Neural cell (in vitro differentiated cells): ENCODE measurements around the gene ZCWPW1. TPM values are rescaled to one million over a fixed set of nuclear protein-coding genes. Genes with fewer than 3 reads are reported as not detected.

Experiments used
- H2AFZ ChIP-seq: fragments of 200-600, 300-800 bp; sonication (generic), shearing (Covaris generic); 2 replicates; pipeline ENCODE4 v1.6.0; 2014; ENCODE audit warnings: low read depth, mild to moderate bottlenecking, antibody characterized with exemption, low read length, moderate library complexity
- H3F3A ChIP-seq: fragments of 200-600 bp; shearing (Covaris generic); 2 replicates; pipeline ENCODE4 v1.6.1; 2016; ENCODE audit warnings: mild to moderate bottlenecking, moderate library complexity, mixed read lengths, antibody characterized with exemption, low read length; ENCODE audit not compliant: insufficient read depth, poor library complexity, severe bottlenecking
- H3K27ac ChIP-seq: fragments of 200-600, 300-800 bp; sonication (generic), shearing (Covaris generic); 2 replicates; pipeline ENCODE4 v1.5.1; 2014; ENCODE audit warnings: mild to moderate bottlenecking, low read length, moderate library complexity
- H3K27me3 ChIP-seq: fragments of 300-800, 200-600 bp; sonication (generic), shearing (Covaris generic); 2 replicates; pipeline ENCODE4 v1.6.0; 2014; ENCODE audit warnings: mild to moderate bottlenecking, low read depth, low read length, moderate library complexity; ENCODE audit not compliant: insufficient read depth
- H3K36me3 ChIP-seq: fragments of 300-800, 200-600 bp; sonication (generic), shearing (Covaris generic); 2 replicates; pipeline ENCODE4 v1.5.1; 2014; ENCODE audit warnings: mild to moderate bottlenecking, antibody characterized with exemption, low read length, moderate library complexity; ENCODE audit not compliant: insufficient read depth
- H3K4me2 ChIP-seq: fragments of 300-800, 200-600 bp; sonication (generic), shearing (Covaris generic); 2 replicates; pipeline ENCODE4 v1.6.0; 2014; ENCODE audit warnings: mild to moderate bottlenecking, low read length
- H3K4me3 ChIP-seq: fragments of 300-800, 200-600 bp; sonication (generic), shearing (Covaris generic); 2 replicates; pipeline ENCODE4 v1.5.1; 2014; ENCODE audit warnings: mild to moderate bottlenecking, low read length, moderate library complexity
- H3K79me2 ChIP-seq: fragments of 200-600 bp; shearing (Covaris generic); replicated peaks from 2 replicates; pipeline ENCODE4 v1.6.0; 2014; ENCODE audit warnings: mild to moderate bottlenecking, low read length, moderate library complexity; ENCODE audit not compliant: insufficient read depth
- H3K9ac ChIP-seq: fragments of 300-800, 200-600 bp; sonication (generic), shearing (Covaris generic); 2 replicates; pipeline ENCODE4 v1.6.1; 2016; ENCODE audit warnings: mild to moderate bottlenecking, low read length, mixed read lengths
- H3K9me2 ChIP-seq: fragments of 200-600 bp; shearing (Covaris generic); 2 replicates; pipeline ENCODE4 v1.6.1; 2016; ENCODE audit warnings: mild to moderate bottlenecking, low read length, mixed read lengths; ENCODE audit not compliant: insufficient read depth
- H3K9me3 ChIP-seq: fragments of 200-600, 300-800 bp; sonication (generic), shearing (Covaris generic); 2 replicates; pipeline ENCODE4 v1.6.1; 2016; ENCODE audit warnings: mild to moderate bottlenecking, mixed run types, low read length, moderate library complexity, mixed read lengths
- H4K20me1 ChIP-seq: fragments of 200-600 bp; shearing (Covaris generic); 2 replicates; pipeline ENCODE4 v1.6.1; 2016; ENCODE audit warnings: mild to moderate bottlenecking, mixed run types; ENCODE audit not compliant: insufficient read depth
- EP300 ChIP-seq: fragments of 450-650 bp; conservative IDR thresholded peaks from 2 replicates; pipeline ENCODE4 v1.6.1; 2014; ENCODE audit warnings: antibody characterized with exemption, mild to moderate bottlenecking, moderate library complexity; ENCODE audit not compliant: poor library complexity, severe bottlenecking
- EZH2 ChIP-seq: fragments of 200-600, 300-800 bp; shearing (Covaris generic), sonication (generic); IDR thresholded peaks from 2 replicates; pipeline ENCODE4 v1.6.1; 2014; ENCODE audit warnings: antibody characterized with exemption, low read length, borderline replicate concordance, mild to moderate bottlenecking; ENCODE audit not compliant: insufficient read depth, poor library complexity, severe bottlenecking
- MXI1 ChIP-seq: fragments of 450-650 bp; conservative IDR thresholded peaks from 2 replicates; pipeline ENCODE4 v1.6.1; 2014; ENCODE audit warnings: antibody characterized with exemption, mild to moderate bottlenecking; ENCODE audit not compliant: poor library complexity, severe bottlenecking
- POLR2AphosphoS5 ChIP-seq: IDR thresholded peaks from 2 replicates; pipeline ENCODE4 v1.6.1; 2012
- RAD21 ChIP-seq: fragments of 450-650 bp; conservative IDR thresholded peaks from 2 replicates; pipeline ENCODE4 v1.6.1; 2014; ENCODE audit warnings: antibody characterized with exemption, mild to moderate bottlenecking, moderate library complexity
- SMC3 ChIP-seq: fragments of 450-650 bp; conservative IDR thresholded peaks from 2 replicates; pipeline ENCODE4 v1.6.1; 2014; ENCODE audit warnings: antibody characterized with exemption, mild to moderate bottlenecking, moderate library complexity; ENCODE audit not compliant: poor library complexity
- TAF1 ChIP-seq: IDR thresholded peaks from 2 replicates; pipeline ENCODE4 v1.6.1; 2012; ENCODE audit warnings: low read depth
- polyA plus RNA-seq: library from polyadenylated mRNA; depleted of rRNA; stranded (reverse); fragments of >200 nt; gene quantifications from 2 replicates; pipeline ENCODE4 v1.2.3, GENCODE V29; 2014
- TF ChIP-seq, protein P1 (sequence below): IDR thresholded peaks from 2 replicates; pipeline ENCODE4 v1.6.1; 2012; ENCODE audit warnings: borderline replicate concordance
- TF ChIP-seq, protein P2 (sequence below): fragments of 450-650 bp; IDR thresholded peaks from 2 replicates; pipeline ENCODE4 v1.5.1; 2014; ENCODE audit warnings: antibody characterized with exemption, mild to moderate bottlenecking, moderate library complexity; ENCODE audit not compliant: poor library complexity, severe bottlenecking

Gene ZCWPW1
- polyA plus RNA-seq, 1 donor from 2014 or later: 6.8 TPM

DNA sequence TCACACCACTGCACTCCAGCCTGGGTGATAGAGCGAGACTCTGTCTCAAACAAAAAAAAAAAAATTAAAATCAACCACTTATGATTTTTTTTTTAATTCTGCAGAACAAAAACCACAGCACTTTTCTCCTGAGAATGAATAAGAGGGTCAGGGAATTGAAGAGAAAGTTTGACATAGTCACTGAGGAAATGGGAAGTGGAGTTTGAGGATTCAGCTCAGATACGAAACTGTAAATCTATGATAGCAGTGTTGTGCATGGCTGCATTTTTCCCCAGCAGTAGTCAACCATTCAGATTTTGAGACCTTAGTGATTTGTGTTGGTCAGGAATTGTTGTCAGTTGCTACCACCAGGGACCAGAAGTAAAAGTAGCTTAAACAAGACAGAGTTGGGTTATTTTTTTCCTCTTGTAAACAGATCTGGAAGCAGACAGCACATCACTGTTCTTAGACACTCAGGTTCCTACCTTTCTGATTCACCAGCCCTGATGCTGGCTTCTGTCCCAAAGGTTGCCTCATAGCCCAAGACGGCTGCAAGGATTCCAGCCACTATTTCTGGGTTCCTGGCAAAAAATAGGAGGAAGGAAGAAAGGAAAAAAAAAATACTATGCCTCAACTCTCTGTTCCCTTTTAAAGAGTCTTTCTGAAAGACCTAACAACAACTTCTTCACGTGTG lies 35.1 kb downstream of the ZCWPW1 start:
- no peaks in the 10 kb centered on the region for H3K9me2 ChIP-seq
- H3K4me2 ChIP-seq: no peak overlapping the region
- no peaks in the 10 kb centered on the region for H3K36me3 ChIP-seq
- H3K27ac ChIP-seq: no peak overlapping the region
- H3K9ac ChIP-seq: no peak overlapping the region
- no peaks in the 10 kb centered on the region for H3K79me2 ChIP-seq
- H3K4me3 ChIP-seq: no peak overlapping the region
- TF ChIP-seq EP300 (no peak), RAD21 (no peak)
- TF ChIP-seq, protein P1, sequence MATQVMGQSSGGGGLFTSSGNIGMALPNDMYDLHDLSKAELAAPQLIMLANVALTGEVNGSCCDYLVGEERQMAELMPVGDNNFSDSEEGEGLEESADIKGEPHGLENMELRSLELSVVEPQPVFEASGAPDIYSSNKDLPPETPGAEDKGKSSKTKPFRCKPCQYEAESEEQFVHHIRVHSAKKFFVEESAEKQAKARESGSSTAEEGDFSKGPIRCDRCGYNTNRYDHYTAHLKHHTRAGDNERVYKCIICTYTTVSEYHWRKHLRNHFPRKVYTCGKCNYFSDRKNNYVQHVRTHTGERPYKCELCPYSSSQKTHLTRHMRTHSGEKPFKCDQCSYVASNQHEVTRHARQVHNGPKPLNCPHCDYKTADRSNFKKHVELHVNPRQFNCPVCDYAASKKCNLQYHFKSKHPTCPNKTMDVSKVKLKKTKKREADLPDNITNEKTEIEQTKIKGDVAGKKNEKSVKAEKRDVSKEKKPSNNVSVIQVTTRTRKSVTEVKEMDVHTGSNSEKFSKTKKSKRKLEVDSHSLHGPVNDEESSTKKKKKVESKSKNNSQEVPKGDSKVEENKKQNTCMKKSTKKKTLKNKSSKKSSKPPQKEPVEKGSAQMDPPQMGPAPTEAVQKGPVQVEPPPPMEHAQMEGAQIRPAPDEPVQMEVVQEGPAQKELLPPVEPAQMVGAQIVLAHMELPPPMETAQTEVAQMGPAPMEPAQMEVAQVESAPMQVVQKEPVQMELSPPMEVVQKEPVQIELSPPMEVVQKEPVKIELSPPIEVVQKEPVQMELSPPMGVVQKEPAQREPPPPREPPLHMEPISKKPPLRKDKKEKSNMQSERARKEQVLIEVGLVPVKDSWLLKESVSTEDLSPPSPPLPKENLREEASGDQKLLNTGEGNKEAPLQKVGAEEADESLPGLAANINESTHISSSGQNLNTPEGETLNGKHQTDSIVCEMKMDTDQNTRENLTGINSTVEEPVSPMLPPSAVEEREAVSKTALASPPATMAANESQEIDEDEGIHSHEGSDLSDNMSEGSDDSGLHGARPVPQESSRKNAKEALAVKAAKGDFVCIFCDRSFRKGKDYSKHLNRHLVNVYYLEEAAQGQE: no peak
- no peaks in the 10 kb centered on the region for H3K9me3 ChIP-seq
- H2AFZ ChIP-seq: no peak overlapping the region
- no peaks in the 10 kb centered on the region for H4K20me1 ChIP-seq
- no peaks in the 10 kb centered on the region for H3F3A ChIP-seq
- no peaks in the 10 kb centered on the region for H3K27me3 ChIP-seq

DNA sequence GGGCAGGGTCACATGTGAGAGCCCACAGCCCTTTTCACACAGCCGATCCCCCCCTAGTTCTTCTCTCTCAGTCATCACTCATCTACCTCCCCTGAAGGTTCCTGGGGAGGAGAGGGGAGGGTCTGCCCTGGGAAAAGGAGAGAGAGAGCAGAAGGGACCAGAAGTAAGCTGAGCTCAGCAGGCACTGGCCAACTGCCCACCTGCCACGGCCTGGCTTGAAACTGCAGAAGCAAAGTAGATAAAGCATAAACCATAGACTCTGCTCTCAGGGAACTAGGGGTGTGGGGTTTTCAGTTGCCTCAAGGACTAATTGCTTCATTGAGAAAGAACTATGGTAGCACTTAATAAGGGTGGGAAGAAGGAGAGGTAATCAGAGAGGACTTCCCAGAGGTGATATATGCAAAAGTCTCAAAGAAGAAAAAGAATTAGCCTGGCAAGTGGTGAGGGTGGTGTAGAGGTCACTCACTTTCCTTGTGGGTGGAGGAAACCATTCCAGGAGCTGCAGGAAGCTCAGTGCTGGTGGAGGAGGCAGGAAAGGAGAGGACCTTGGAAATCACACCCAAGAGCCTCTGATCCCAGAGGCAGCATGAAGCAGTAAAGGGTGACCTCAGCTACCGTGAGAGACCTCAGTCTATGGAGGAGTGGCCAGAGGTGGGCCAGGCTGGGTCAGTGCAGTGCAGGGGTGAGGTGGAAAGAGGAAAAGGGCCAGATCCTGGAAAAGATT lies 38.1 kb downstream of the ZCWPW1 start:
- H3K4me3 ChIP-seq: no peak overlapping the region
- no peaks in the 10 kb centered on the region for H3K27me3 ChIP-seq
- H3K27ac ChIP-seq: no peak overlapping the region
- no peak overlapping the region for H2AFZ ChIP-seq
- H4K20me1 ChIP-seq: no peaks in the 10 kb centered on the region
- no peaks in the 10 kb centered on the region for H3K9me3 ChIP-seq
- H3F3A ChIP-seq: no peaks in the 10 kb centered on the region
- no peaks in the 10 kb centered on the region for H3K36me3 ChIP-seq
- no peak overlapping the region for H3K9ac ChIP-seq
- H3K9me2 ChIP-seq: no peaks in the 10 kb centered on the region
- TF ChIP-seq SMC3 (no peak), POLR2AphosphoS5 (no peak), RAD21 (no peak), MXI1 (no peak), TAF1 (no peak), EP300 (no peak), EZH2 (no peak)
- TF ChIP-seq, protein P1: no peak
- TF ChIP-seq, protein P2, sequence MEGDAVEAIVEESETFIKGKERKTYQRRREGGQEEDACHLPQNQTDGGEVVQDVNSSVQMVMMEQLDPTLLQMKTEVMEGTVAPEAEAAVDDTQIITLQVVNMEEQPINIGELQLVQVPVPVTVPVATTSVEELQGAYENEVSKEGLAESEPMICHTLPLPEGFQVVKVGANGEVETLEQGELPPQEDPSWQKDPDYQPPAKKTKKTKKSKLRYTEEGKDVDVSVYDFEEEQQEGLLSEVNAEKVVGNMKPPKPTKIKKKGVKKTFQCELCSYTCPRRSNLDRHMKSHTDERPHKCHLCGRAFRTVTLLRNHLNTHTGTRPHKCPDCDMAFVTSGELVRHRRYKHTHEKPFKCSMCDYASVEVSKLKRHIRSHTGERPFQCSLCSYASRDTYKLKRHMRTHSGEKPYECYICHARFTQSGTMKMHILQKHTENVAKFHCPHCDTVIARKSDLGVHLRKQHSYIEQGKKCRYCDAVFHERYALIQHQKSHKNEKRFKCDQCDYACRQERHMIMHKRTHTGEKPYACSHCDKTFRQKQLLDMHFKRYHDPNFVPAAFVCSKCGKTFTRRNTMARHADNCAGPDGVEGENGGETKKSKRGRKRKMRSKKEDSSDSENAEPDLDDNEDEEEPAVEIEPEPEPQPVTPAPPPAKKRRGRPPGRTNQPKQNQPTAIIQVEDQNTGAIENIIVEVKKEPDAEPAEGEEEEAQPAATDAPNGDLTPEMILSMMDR: no peak
- no peaks in the 10 kb centered on the region for H3K79me2 ChIP-seq
- H3K4me2 ChIP-seq: no peak overlapping the region
